ENCODE results near the gene LACC1.

LACC1 gene

GRCh38 chr13:43879755-43880181 lies at the start of gene LACC1:
TSS of gene LACC1 (plus strand) at chr13:43879904. CDS start at chr13:43880986, 1,082 bp downstream.
- no peak for DNase-seq (ENCODE audit: low read depth)

GRCh38 chr13:43830497-43830881 lies 49.2 kb upstream of the LACC1 start:
- no peak for DNase-seq (ENCODE audit: low read depth)

DNA sequence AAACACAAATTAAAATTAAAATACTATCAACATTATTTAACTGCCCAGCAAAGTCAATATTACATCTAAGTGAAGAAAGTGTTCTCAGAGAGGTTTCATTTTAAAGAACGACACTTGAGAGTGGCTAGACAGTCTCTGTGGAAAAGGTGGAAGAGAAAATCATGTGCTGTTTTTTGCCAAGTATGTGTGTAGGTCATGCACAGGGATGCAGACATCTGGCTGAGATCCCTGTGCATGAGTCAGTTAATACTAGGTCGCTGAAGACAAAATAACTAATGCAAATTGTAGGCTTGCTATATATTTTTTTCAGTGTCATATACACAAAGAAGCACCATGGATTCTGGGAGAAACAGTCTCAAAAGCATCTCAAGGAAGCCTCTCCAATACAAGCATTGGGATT lies 48.6 kb upstream of the LACC1 start:
- no peak for DNase-seq (ENCODE audit: low read depth)

GRCh38 chr13:43835701-43836100 lies 44.0 kb upstream of the LACC1 start:
- no peak for DNase-seq (ENCODE audit: low read depth)

GRCh38 chr13:43838909-43839308 lies 40.8 kb upstream of the LACC1 start:
- DNase-seq (ENCODE audit: low read depth): no peak

GRCh38 chr13:43846496-43847158 lies 33.1 kb upstream of the LACC1 start:
- DNase-seq (ENCODE audit: low read depth): no peak

DNA sequence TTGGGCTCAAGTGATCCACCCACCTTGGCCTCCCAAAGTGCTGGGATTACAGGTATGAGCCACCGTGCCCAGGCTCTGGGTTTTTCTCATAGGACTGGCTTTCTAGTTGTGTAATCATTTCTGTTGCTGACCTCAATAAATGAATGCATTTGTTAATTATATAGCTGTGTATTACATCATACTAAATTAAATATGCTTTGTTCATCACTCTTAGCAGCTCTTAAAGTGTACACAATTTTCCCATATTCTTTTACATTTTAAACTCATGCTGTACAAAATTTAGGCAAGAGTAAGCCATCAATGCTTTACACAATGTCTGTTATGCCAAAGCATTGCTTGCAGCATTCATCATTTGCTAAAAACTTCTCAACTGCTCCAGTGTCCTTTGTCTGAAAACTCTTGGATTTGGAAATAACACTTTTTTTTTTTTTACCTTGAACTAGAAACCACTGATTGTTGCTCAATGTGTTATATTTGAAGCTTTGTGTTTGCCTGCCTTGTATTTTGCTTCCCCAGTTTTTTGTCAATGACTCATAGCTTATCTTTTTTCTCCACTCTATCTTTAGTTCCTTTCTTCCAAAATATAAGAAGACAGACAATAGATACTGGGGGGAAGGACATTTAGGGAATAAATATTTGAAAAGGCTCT lies 31.6 kb upstream of the LACC1 start:
- no peak for DNase-seq (ENCODE audit: low read depth)

DNA sequence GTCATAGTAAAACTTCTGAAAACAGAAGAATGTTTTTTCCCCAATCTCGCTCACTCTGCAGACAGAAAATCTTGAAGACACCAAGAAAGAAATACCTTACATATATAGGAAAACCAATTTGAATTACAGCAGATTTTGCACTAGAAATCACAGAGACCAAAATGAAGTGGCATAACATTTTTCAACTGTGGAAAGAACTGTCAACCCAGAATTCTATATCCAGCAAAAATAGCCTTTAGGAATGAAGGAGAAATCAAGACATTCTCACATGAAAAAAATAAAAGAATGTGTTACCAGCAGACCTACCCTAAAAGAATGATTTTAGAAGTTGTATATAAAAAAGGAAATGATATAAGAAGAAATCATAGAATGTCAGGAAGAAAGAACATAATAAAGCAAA lies 28.8 kb upstream of the LACC1 start:
- DNase-seq (ENCODE audit: low read depth): no peak

DNA sequence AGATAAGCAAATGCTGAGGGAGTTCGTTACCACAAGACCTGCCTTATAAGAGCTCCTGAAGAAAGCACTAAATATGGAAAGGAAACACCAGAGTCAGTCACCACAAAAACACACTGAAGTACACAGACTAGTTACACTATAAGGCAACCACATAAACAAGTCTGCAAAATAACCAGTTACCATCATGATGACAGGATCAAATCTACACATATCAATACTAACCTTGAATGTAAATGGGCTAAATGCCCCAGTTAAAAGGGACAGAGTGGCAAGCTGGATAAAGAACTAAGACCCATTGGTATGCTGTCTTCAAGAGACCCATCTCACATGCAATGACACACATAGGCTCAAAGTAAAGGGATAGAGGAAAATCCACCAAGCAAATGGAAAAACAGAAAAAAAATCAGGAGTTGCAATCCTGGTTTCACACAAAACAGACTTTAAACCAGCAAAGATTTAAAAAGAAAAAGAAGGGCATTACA lies 26.7 kb upstream of the LACC1 start:
- DNase-seq (ENCODE audit: low read depth): no peak

- DNase-seq (ENCODE audit: low read depth): no peak
These were observed 17.8 kb upstream of the LACC1 start for GRCh38 chr13:43861863-43862262.

DNA sequence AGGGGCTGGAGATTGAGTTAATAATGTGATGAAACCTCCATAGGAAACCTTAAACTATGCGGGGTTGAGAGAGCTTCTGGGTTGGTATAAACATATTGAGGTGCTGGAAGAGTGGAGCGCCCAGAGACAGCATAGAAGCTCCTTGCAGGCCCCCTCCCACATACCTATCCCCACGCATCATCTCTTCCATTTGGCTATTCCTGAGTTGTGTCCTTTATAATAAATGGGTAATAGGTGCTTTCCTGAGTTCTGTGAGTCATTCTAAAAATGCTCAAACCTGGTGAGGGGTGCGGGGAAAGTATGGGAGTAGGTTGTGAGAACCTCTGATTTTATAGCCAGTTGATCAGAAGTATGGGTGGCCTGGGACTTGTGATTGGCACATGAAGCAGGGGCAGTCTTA lies 14.8 kb upstream of the LACC1 start:
- no peak for DNase-seq (ENCODE audit: low read depth)

DNA sequence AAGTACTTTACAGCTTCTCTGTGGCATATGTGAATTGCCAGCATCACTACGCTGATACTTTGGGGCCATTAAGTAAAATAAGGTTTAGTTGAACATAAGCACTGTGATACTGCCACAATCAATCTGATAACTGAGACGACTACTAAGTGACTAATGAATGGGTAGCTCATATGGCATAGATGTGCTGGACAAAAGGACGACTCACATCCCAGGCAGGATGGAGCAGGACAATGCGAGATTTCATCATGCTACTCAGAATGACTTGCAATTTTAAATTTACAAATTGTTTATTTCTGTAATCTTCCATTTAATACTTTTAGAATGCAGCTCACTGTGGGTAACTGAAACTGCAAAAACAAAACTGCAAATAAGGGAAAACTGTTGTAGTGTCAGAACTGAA lies 13.8 kb upstream of the LACC1 start:
- DNase-seq (ENCODE audit: low read depth): no peak

- DNase-seq (ENCODE audit: low read depth): no peak
These were observed 7.5 kb upstream of the LACC1 start for GRCh38 chr13:43872181-43872580.

- DNase-seq (ENCODE audit: low read depth): no peak
These were observed 5.1 kb upstream of the LACC1 start for GRCh38 chr13:43874504-43875092.

- no peak for DNase-seq (ENCODE audit: low read depth)
These were observed 3.3 kb upstream of the LACC1 start for GRCh38 chr13:43876366-43876765.

- no peak for DNase-seq (ENCODE audit: low read depth)
These were observed 2.4 kb upstream of the LACC1 start for GRCh38 chr13:43877326-43877725.

GRCh38 chr13:43877766-43878165 lies 1.9 kb upstream of the LACC1 start:
- no peak for DNase-seq (ENCODE audit: low read depth)

DNA sequence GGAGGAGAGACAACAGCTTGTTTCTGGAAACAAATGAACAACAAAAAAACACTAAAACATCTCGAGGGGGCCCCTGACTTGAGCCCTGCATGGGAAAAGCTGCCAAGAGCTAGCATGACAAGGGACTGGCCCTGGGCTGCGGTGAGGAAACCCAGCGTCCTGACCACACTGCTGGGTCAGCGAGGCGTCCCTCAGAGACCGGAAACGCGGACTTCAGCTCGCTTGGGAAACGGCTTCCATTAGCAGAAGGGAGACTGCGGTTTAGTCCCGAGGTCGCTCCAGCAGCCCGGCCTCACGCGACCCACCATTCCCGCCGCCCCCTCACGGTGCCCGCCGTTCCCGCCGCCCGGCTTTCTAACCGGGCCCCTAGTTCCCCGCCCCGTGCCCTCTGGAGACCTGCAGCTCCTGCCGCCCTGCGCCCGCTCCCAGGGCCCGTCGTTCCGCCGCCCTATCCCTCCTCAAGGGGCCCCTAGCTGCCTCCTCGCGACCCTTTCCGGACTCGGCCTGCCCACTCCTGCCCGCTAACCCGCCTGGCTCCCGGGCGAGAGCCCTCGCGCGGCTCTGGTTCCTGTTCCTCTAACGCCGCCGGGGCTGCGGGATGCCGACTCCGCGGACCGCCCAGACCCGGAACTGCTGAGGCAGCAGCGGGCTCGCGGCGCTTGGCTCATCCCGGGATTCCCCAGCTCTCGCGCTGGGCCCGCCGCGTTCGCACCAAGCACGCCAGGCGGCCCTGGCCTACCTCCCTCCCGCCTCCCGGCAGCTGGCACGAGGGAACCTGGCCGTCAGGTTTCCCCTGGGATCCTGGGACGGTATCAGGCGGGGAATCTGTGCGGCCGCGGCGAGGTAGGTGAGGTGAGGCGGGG lies 581 bp upstream of the LACC1 start, which contains the start of gene CCDC122:
Gene CCDC122 (minus strand): TSS at position 849 of the 863 bp plus-strand sequence. CDS start 10,364 bp downstream, outside the sequence.
- DNase-seq (ENCODE audit: low read depth): peak; percentile 66

DNA sequence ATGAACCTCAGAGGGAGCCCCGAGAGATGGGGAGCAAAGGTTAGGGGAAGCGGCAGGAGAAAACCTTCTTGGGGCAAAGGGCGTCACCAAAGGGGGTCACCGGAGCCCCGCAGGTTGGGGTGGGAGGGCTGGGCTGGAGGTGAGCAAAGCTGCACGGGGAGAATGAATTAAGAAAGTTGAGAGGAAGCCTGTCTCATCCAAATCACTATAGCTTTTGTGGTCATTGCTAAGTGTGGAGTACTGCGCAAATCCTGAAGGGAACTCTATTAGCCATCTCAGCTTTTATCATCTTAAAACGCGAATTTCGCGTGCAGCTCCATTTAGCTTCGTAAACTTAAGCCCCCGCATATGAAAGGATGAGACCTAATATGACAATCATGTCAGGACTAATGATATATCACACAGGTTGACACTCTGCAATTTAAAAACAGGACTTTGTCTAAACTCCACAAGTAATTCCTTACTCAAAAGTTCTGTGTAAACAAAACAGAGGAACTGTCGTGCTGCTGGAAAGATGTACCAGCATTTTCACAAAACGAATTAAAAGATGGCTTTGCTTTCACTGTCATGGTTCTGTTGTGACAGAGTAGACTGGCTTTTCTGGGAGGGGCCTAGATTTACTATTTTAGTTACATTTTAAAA lies 631 bp downstream of the LACC1 start:
- no peak for DNase-seq (ENCODE audit: low read depth)

DNA sequence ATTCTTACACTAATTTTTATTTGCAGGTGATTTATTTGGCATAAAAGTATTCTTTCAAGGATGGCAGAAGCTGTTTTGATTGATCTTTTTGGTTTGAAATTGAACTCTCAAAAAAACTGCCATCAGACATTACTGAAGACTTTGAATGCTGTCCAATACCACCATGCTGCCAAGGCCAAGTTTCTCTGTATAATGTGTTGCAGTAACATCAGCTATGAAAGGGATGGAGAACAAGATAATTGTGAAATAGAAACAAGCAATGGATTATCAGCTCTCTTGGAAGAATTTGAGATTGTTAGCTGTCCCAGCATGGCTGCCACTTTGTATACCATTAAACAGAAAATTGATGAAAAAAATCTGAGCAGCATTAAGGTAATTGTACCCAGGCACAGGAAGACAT lies 1.2 kb downstream of the LACC1 start:
- no peak for DNase-seq (ENCODE audit: low read depth)

DNA sequence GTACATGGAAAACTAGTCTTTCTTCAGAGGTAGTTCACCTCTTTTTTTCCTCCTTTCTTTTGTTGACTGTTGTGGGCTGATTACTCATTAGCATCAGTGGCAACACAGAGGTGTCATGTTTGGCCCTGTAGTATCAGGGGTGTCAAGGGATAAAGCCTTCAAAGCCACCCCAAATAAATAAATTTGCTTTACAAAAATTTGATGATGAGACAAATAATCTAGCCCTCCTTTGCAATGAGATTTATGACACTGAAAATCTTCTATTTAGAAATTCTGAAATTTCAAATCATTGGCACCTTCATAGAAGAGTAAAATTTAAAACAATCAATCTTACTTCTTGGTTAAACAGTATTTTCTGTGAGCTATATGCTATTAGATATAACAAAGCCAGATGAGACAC lies 1.9 kb downstream of the LACC1 start:
- no peak for DNase-seq (ENCODE audit: low read depth)

GRCh38 chr13:43883631-43884030 lies 3.9 kb downstream of the LACC1 start:
- no peak for DNase-seq (ENCODE audit: low read depth)
